CD4-positive, alpha-beta T cell treated with Interleukin-12 subunit alpha and Interleukin-12 subunit beta, for 1 hour (primary cell): Measurements from ENCODE around the gene DNAJC5G.
A peak's percentile ranks its signal among the peaks of the same experiment; 100 is the strongest.
"Not testable (repeated sequence)": the region's sequence is repeated elsewhere in the genome, so short reads cannot be mapped to it uniquely, and the experiment has no call there.

ENCODE experiments used
- DNase-seq: peaks from one replicate; pipeline ENCODE4 v3.0.0-alpha.2; 2020

DNAJC5G gene

GRCh38 chr2:27281855-27282559 is 6.8 kb downstream of the DNAJC5G start, which contains the start of gene TRIM54:
Gene TRIM54, plus strand, starts transcription at chr2:27282429. Its CDS starts 303 bp downstream, at chr2:27282732.
- no peak for DNase-seq

GRCh38 chr2:27282892-27283291 is 7.7 kb downstream of the DNAJC5G start:
- DNase-seq: no peak

DNA sequence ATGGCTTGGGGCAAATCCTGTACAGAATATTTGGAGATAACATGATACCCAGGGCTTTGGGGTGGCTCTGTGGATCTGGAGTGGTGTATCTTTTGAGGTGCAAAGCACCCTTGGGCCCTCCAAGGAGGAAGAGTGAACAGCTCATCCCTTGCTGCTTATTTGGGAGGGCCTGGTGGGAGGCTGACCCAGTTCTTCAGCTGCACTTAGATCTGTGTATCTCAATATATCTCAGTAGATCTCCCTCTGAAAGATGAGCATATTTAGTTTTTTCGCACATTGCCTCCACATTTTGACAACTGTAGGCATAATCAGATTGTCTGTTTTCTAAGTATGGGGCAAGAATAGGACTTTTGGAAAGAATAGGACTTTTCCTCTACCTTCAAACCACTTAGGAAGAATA is 9.8 kb downstream of the DNAJC5G start:
- DNase-seq: no peak

- no peak for DNase-seq
These were observed 10.2 kb downstream of the DNAJC5G start for GRCh38 chr2:27285481-27285880.

- DNase-seq: no peak
These were observed 13.4 kb downstream of the DNAJC5G start for GRCh38 chr2:27288610-27289009.

GRCh38 chr2:27290549-27290948 is 15.3 kb downstream of the DNAJC5G start:
- no peak for DNase-seq

- DNase-seq: no peak
These were observed 16.6 kb downstream of the DNAJC5G start for GRCh38 chr2:27291865-27292264.

GRCh38 chr2:27294928-27295327 is 19.7 kb downstream of the DNAJC5G start:
- no peak for DNase-seq

- no peak for DNase-seq
These were observed 21.2 kb downstream of the DNAJC5G start for GRCh38 chr2:27296481-27296880.

DNA sequence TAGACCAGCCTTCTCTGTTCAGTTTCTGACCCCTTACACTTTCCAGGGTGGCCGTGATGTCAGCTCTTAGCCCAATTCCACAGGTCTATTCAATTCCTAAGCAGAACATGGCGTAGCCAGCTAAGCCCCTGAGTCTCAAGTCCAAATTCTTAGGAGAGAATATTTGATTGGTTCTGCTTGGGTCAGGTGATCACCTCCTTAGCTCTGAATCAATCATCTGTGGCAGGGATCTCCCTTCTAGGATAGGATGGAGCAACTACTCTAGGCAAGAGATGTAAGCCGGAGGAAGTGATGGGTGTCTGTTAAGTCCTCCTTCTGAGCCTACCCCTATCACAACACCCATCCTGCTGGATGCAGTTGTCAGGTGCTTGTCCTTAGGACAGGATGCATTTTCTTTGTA is 22.0 kb downstream of the DNAJC5G start:
- DNase-seq: no peak

DNA sequence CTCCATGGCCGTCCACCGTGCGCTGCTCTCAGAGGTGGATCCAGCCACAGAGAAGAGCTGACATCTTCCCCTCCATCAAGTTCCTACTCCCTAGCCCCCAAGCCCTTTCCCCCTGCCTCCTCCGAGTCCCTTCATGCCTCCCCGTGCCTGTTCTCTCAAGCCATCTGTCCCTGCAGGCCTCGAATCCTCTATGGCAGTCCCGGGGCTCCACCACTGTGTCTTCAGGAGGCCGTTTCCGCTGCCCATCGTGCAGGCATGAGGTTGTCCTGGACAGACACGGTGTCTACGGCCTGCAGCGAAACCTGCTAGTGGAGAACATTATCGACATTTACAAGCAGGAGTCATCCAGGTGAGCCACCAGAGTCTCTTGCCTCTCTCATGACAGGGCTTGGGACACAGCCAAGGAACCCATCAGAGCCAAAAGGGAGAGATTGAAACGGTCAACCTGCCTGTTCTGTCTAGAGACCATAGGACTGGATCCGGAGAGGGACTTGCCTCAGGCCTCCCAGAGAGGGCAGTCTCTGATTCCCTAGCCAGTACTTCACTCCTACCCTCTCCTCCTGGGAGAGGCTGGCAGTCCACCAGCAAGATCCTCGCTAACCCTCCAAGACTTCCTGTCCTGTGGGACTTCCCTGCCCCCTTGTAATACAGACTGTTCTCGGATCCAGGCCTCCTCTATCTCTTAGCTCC is 23.3 kb downstream of the DNAJC5G start:
- no peak for DNase-seq

- not testable (repeated sequence) for DNase-seq
These were observed 25.4 kb downstream of the DNAJC5G start for GRCh38 chr2:27300606-27301005.

DNA sequence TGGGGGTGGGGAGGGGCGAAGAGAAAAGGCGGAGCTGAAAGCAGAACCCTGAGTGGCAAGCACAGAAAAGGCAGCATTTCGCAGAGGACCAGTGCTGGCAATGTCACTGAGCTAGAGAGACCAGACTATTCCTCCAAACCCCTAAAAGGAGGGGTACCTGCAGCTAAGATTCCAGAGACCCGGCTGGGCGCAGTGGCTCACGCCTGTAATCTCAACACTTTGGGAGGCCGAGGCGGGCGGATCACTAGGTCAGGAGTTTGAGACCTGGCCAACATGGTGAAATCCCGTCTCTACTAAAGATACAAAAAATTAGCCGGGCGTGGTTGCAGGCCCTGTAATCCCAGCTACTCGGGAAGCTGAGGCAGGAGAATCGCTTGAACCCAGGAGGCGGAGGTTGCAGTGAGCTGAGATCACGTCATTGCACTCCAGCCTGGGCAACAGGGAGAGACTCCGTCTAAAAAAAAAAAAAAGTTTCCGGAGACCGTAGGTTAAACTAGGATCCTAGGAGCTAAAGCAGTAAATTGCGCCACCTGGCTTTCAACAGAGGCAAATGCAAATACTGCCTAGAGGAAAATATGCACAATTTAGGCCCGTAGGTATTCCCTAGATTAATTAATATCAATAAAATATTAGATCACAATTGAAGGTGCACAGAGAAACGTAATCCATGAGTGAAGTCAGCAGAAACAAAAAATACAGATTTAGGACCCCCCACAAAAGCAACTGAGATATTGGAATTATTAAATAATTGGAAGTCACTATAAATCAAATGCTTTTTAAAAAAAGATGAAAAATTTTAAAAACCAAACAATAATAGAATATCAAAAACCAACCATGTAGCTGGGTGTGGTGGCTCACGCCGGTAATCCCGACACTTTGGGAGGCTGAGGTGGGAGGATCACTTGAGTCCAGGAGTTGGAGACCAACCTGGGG is 28.1 kb downstream of the DNAJC5G start:
- peak; percentile 66 for DNase-seq

GRCh38 chr2:27304488-27305240 is 29.4 kb downstream of the DNAJC5G start:
- no peak for DNase-seq

DNA sequence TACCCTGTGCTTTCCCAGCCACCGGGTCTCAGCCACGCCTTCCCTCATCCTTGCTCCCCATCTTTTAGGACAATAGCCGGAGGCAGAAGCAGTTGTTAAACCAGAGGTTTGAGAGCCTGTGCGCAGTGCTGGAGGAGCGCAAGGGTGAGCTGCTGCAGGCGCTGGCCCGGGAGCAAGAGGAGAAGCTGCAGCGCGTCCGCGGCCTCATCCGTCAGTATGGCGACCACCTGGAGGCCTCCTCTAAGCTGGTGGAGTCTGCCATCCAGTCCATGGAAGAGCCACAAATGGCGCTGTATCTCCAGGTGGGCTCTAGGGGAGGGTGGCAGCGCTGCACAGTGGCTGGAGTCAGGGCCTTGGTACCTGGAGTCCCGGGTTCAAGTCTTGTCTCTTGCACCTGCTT is 30.3 kb downstream of the DNAJC5G start:
- no peak for DNase-seq

DNA sequence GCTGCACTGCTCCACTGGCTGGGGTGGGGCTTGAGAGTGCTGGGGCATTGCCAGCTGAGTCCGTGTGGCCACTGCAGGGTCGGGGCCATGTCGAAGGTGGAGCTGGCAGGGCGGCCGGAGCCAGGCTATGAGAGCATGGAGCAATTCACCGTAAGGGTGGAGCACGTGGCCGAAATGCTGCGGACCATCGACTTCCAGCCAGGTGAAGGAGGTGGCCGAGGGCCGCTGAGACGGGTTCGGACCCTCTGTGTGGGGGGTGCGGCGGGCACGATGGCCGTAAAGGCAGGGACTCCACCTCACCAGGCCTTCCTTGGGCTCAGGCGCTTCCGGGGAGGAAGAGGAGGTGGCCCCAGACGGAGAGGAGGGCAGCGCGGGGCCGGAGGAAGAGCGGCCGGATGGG is 30.9 kb downstream of the DNAJC5G start:
- no peak for DNase-seq

DNA sequence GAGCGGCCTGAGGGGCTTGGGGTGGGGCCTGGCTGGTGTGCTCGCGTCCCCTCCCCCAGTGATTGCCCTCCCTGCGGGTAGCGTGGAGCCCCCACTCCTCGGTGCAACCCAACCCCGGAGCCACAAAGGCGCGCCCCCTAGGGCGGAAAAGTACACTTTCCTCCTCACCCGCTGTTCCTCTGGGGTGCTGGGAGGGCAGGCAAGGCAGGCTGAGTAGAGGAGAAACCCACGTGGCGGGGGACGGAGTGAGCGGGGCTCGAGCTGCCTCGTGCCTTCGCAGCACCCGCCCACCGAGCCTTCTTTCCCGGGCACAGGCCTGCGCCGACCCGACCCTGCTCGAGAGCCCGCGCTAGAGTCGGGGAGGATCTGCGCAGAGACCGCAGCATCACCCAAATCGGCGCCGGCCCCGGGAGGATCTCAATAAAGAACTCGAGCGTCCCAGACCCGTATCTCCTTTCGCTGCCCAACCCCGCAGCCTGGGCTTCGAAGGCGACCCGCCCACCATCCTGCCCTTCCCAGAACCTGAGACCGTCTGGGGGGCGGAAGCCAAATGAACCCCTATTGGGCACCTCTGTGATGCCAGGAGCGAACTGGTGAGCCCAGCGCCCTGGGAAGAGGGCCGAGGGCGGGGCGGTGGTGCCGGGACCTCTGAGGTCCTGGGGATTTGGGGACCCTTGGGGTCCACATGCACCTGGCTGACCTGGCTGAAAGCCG is 31.5 kb downstream of the DNAJC5G start:
- peak; percentile 19 for DNase-seq

GRCh38 chr2:27307287-27307544 is 32.0 kb downstream of the DNAJC5G start:
- DNase-seq: no peak

DNA sequence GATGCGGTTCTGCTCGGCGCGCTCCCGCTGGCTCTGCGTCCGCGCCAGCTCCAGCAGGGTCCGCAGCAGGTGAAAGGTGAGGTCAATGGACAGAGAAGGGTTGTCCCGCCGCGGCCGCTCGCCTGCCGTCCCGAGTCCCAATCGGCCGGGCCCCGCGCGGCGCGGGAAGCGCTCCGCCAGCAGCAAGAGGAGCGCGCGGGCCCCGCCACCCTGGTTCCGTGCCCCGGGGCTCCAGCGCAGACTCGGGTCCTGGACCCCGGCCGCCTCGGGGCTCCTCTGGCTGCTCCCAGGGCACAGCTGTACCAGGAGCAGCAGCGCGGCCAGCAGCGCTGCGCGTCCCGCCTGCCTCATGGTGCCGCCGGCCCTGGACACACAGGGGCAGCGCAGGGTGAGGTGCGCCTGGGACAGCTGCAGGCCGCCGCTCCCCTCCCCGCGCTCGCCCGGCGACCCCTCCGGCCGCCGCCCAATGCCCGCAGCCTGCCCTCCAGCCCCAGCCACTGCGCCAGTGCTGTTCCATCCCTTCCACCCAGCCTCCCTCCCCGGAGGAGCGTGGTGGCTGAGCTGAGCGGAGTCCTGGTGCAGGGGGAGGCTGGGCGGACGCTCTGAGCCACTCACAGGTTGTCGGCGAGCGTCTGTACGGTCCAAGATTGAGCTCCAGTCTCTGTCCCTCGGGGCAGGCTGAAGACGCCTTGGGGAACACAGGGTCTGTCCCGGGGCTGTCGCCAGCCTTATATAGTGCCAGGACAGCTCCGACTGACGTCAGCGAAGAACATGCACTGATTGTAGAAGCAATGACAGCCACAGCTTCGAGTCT is 32.5 kb downstream of the DNAJC5G start:
- no peak for DNase-seq

GRCh38 chr2:27308359-27308881 is 33.2 kb downstream of the DNAJC5G start, which contains the start of gene UCN:
Gene UCN, minus strand, starts transcription at chr2:27308445. Its CDS starts 550 bp downstream, at chr2:27307895.
- no peak for DNase-seq

- DNase-seq: no peak
These were observed 34.4 kb downstream of the DNAJC5G start for GRCh38 chr2:27309651-27310050.
